Heart left ventricle (tissue), 13 donors: ENCODE measurements around the gene TPI1.

Experiments used
- CTCF ChIP-seq, 12 donors: fragments of 200-600 bp; sonication (generic) in 4 of 12; IDR thresholded peaks; one replicate each; pipeline versions ENCODE4 v1.5.0 to v1.8.0; 2018 to 2022; ENCODE audit warnings: antibody characterized with exemption in 12 of 12, mild to moderate bottlenecking in 5 of 12
- POLR2A ChIP-seq, 2 donors: fragments of 450-650 bp; IDR thresholded peaks; one replicate each; pipeline ENCODE4 v1.6.1; 2017; ENCODE audit warnings: antibody characterized with exemption in 2 of 2, mild to moderate bottlenecking in 2 of 2, moderate library complexity in 2 of 2
- donor health status: ischemic (EF 13 %, LVEDD 7.1; RV severe dilation, severe dysfunction).
- donor health status: DM: no; HTN: yes; CAD: no.
- donor health status: DM: no; HTN: no; CAD: no.
- donor health status: ischemic (EF 25% LVEDD 6.9; RV normal size, moderate dysfunction).
- donor health status: ischemic (EF 25% LVEDD 5.7; RV mildly dilated, moderate dysfunction).
- donor health status: ischemic (EF 35%, LVEDD 5.7; RV mildly dilated, moderate dysfunction).
- donor health status: nonischemic (EF 11% LVEDD 7.7; RV severe dilation, severe dysfunction).
- donor health status: DM: yes; HTN: yes; CAD: no.
- donor health status: PGD.
- donor health status: ischemic (EF 29% LVEDD 5.4; RV normal size, mild dysfunction).
- donor health status: nonischemic (EF 23%, LVEDD 6.1; RV moderate dilation, normal function).

GRCh38 chr12:6852651-6853354 lies 14.5 kb upstream of the TPI1 start:
- TF ChIP-seq CTCF (IDR thresholded peaks at IDR 0.05): no peak
- TF ChIP-seq POLR2A (IDR thresholded peaks at IDR 0.05): no peak
